GM23338 (cell line): Measurements from ENCODE around the gene GPRC5D. TPM values are rescaled to one million over a fixed set of nuclear protein-coding genes. Genes with fewer than 3 reads are reported as not detected.

Experiments
- ATAC-seq: fragments of 200-7000 bp; cut with Tn5 transposase; 3 replicates; pipeline ENCODE4 v1.9.1; 2020
- DNase-seq: peaks from one replicate; pipeline ENCODE4 v3.0.0-alpha.2; 2015; ENCODE audit warnings: low spot score
- H2AFZ ChIP-seq: fragments of 200-600 bp; sonication (generic); 2 replicates; pipeline ENCODE4 v1.8.0; 2016; ENCODE audit warnings: antibody characterized with exemption, mild to moderate bottlenecking, moderate library complexity
- H3F3A ChIP-seq: fragments of 200-600 bp; sonication (generic); replicated peaks from 2 replicates; pipeline ENCODE4 v1.8.0; 2017; ENCODE audit warnings: antibody characterized with exemption, mixed run types, low read depth
- H3K27ac ChIP-seq: fragments of 200-600 bp; sonication (generic); 2 replicates; pipeline ENCODE4 v1.6.1; 2016; ENCODE audit warnings: low read depth
- H3K27me3 ChIP-seq: fragments of 200-600 bp; sonication (generic); 2 replicates; pipeline ENCODE4 v1.8.0; 2016; ENCODE audit warnings: mild to moderate bottlenecking, mixed run types, moderate library complexity; ENCODE audit not compliant: insufficient read depth
- H3K36me3 ChIP-seq: fragments of 200-600 bp; sonication (generic); 2 replicates; pipeline ENCODE4 v1.8.0; 2016; ENCODE audit warnings: mild to moderate bottlenecking; ENCODE audit not compliant: insufficient read depth
- H3K4me1 ChIP-seq: fragments of 200-600 bp; sonication (generic); 2 replicates; pipeline ENCODE4 v1.8.0; 2016; ENCODE audit warnings: mild to moderate bottlenecking, moderate library complexity; ENCODE audit not compliant: insufficient read depth
- H3K4me2 ChIP-seq: fragments of 200-600 bp; sonication (generic); 2 replicates; pipeline ENCODE4 v1.7.1; 2017; ENCODE audit warnings: mixed run types
- H3K4me3 ChIP-seq: fragments of 200-600 bp; sonication (generic); 2 replicates; pipeline ENCODE4 v1.6.1; 2016; ENCODE audit warnings: mixed run types
- H3K79me2 ChIP-seq: fragments of 200-600 bp; sonication (generic); replicated peaks from 2 replicates; pipeline ENCODE4 v1.8.0; 2017; ENCODE audit warnings: mild to moderate bottlenecking; ENCODE audit not compliant: insufficient read depth
- H3K9me2 ChIP-seq: fragments of 200-600 bp; sonication (generic); 2 replicates; pipeline ENCODE4 v1.8.0; 2017; ENCODE audit not compliant: insufficient read depth
- H4K20me1 ChIP-seq: fragments of 200-600 bp; sonication (generic); replicated peaks from 2 replicates; pipeline ENCODE4 v1.8.0; 2017; ENCODE audit warnings: mild to moderate bottlenecking; ENCODE audit not compliant: insufficient read depth
- H3K27ac Mint-ChIP-seq: 2 replicates; pipeline ENCODE4 v1.8.0; 2020; ENCODE audit warnings: inconsistent platforms, mild to moderate bottlenecking, moderate library complexity, mixed read lengths
- H3K27me3 Mint-ChIP-seq: 3 replicates; pipeline ENCODE4 v1.8.0; 2022; ENCODE audit warnings: low read depth, mild to moderate bottlenecking, moderate library complexity, mixed read lengths, inconsistent platforms; ENCODE audit not compliant: insufficient read depth, poor library complexity
- H3K36me3 Mint-ChIP-seq: 3 replicates; pipeline ENCODE4 v1.8.0; 2021; ENCODE audit warnings: low read depth, mild to moderate bottlenecking, inconsistent platforms, moderate library complexity, mixed read lengths
- H3K4me1 Mint-ChIP-seq: 3 replicates; pipeline ENCODE4 v1.8.0; 2020; ENCODE audit warnings: mild to moderate bottlenecking, inconsistent platforms, mixed read lengths
- H3K4me3 Mint-ChIP-seq: 3 replicates; pipeline ENCODE4 v1.8.0; 2021; ENCODE audit warnings: moderate library complexity, mild to moderate bottlenecking, inconsistent platforms, mixed read lengths
- H3K9me3 Mint-ChIP-seq: 3 replicates; pipeline ENCODE4 v1.8.0; 2020; ENCODE audit warnings: moderate library complexity, mild to moderate bottlenecking, inconsistent platforms, mixed read lengths
- CREB1 ChIP-seq: fragments of 250-450 bp; sonication (Bioruptor Pico); IDR thresholded peaks from 2 replicates; pipeline ENCODE4 v1.5.0; 2020; ENCODE audit warnings: low read depth, mild to moderate bottlenecking, moderate library complexity
- EZH2 ChIP-seq: fragments of 200-600 bp; sonication (generic); IDR thresholded peaks from one replicate; pipeline ENCODE4 v1.8.0; 2017; ENCODE audit warnings: antibody characterized with exemption, mild to moderate bottlenecking, low read depth; ENCODE audit not compliant: unreplicated experiment
- EZH2phosphoT487 ChIP-seq: fragments of 200-600 bp; sonication (generic); IDR thresholded peaks from one replicate; pipeline ENCODE4 v1.8.1; 2018; ENCODE audit warnings: antibody characterized with exemption; ENCODE audit not compliant: unreplicated experiment
- JUNB ChIP-seq: IDR thresholded peaks from one replicate; pipeline ENCODE4 v1.6.1; 2016; ENCODE audit warnings: antibody characterized with exemption; ENCODE audit not compliant: unreplicated experiment
- NANOG ChIP-seq: IDR thresholded peaks from 2 replicates; pipeline ENCODE4 v1.6.1; 2016; ENCODE audit warnings: antibody characterized with exemption, borderline replicate concordance
- POLR2AphosphoS5 ChIP-seq: IDR thresholded peaks from 2 replicates; pipeline ENCODE4 v1.6.1; 2016; ENCODE audit warnings: antibody characterized with exemption, low read depth
- STAT1 ChIP-seq: IDR thresholded peaks from one replicate; pipeline ENCODE4 v1.6.1; 2016; ENCODE audit warnings: antibody characterized with exemption; ENCODE audit not compliant: unreplicated experiment
- ZNF114 ChIP-seq: fragments of 250-450 bp; sonication (Bioruptor Pico); IDR thresholded peaks from 2 replicates; pipeline ENCODE4 v1.5.0; 2020; ENCODE audit warnings: mild to moderate bottlenecking, moderate library complexity
- ZNF331 ChIP-seq: fragments of 250-450 bp; sonication (Bioruptor Pico); IDR thresholded peaks from 2 replicates; pipeline ENCODE4 v1.5.0; 2020; ENCODE audit warnings: low read depth, mild to moderate bottlenecking, moderate library complexity
- polyA plus RNA-seq: library from polyadenylated mRNA; unstranded; fragments of >200 nt; fragmentation: Nextera tagmentation; extraction: Ambion mirVana; gene quantifications from 2 replicates; pipeline ENCODE4 v1.2.1, GENCODE V29; 2016
- total RNA-seq: library from RNA; depleted of rRNA; stranded (reverse); fragments of >200 nt; shearing (Covaris generic); gene quantifications from 2 replicates; pipeline ENCODE4 v1.2.3, GENCODE V29; 2014
- TF ChIP-seq, protein P1 (sequence below): IDR thresholded peaks from 2 replicates; pipeline ENCODE4 v1.6.1; 2016; ENCODE audit warnings: antibody characterized with exemption
- TF ChIP-seq, protein P2 (sequence below): IDR thresholded peaks from one replicate; pipeline ENCODE4 v1.6.1; 2018; ENCODE audit warnings: antibody characterized with exemption; ENCODE audit not compliant: unreplicated experiment
- TF ChIP-seq, protein P3 (sequence below), 2 experiments: fragments of 200-600 bp in 1 of 2; sonication (generic) in 1 of 2; conservative IDR thresholded peaks; 2 replicates each; pipeline versions ENCODE4 v1.5.1 to v1.6.1; 2016 to 2017; ENCODE audit warnings: antibody characterized with exemption in 2 of 2, low read depth in 2 of 2, mild to moderate bottlenecking in 2 of 2, moderate library complexity in 1 of 2
- TF ChIP-seq, protein P4 (sequence below): fragments of 250-450 bp; sonication (Bioruptor Pico); IDR thresholded peaks from 2 replicates; pipeline ENCODE4 v1.5.0; 2020; ENCODE audit warnings: mild to moderate bottlenecking, moderate library complexity

Gene GPRC5D
- total and polyA plus RNA-seq, 2 experiments from 2014 or later: not detected

DNA sequence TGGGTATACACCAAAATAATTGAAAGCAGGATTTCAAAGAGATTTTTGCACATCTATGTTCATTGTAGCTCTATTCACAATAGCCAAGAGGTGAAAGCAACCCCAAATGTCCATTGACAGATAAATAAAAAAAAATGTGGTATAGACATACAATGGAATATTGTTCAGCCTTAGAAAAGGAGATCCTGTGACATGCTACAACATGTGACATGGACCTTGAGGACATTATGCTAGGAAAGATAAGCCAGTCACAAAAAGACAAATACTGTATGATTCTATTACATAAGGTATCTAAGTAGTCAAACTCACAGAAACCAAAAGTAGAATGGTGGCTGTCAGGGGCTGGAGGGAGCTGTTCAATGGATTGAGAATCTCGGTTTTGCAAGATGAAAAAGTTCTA, 12.1 kb downstream of the GPRC5D start:
- no peak overlapping the region for H3K4me3 Mint-ChIP-seq
- peaks cover 2% of the 10 kb centered on the region for H3K27me3 Mint-ChIP-seq
- Histone ChIP-seq H3K9me2 (no peaks in the 10 kb centered on the region), H3K36me3 (no peaks in the 10 kb centered on the region), H3F3A (no peaks in the 10 kb centered on the region), H2AFZ (no peak overlapping the region), H3K4me2 (no peak overlapping the region), H3K4me1 (no peaks in the 10 kb centered on the region), H3K27ac (no peak overlapping the region), H3K4me3 (no peak overlapping the region), H4K20me1 (no peaks in the 10 kb centered on the region), H3K27me3 (no peaks in the 10 kb centered on the region), H3K79me2 (no peaks in the 10 kb centered on the region)
- no peaks in the 10 kb centered on the region; the same call in 2 of the 3 replicates for H3K9me3 Mint-ChIP-seq
- no peak for TF ChIP-seq ZNF114 (CRISPR knock-in tag)
- TF ChIP-seq, protein P1, sequence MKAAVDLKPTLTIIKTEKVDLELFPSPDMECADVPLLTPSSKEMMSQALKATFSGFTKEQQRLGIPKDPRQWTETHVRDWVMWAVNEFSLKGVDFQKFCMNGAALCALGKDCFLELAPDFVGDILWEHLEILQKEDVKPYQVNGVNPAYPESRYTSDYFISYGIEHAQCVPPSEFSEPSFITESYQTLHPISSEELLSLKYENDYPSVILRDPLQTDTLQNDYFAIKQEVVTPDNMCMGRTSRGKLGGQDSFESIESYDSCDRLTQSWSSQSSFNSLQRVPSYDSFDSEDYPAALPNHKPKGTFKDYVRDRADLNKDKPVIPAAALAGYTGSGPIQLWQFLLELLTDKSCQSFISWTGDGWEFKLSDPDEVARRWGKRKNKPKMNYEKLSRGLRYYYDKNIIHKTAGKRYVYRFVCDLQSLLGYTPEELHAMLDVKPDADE: no peak
- no peak for TF ChIP-seq ZNF331 (CRISPR knock-in tag)
- TF ChIP-seq JUNB: no peak
- TF ChIP-seq NANOG: no peak
- TF ChIP-seq CREB1 (CRISPR knock-in tag): no peak
- no peak for TF ChIP-seq STAT1
- TF ChIP-seq, protein P2, sequence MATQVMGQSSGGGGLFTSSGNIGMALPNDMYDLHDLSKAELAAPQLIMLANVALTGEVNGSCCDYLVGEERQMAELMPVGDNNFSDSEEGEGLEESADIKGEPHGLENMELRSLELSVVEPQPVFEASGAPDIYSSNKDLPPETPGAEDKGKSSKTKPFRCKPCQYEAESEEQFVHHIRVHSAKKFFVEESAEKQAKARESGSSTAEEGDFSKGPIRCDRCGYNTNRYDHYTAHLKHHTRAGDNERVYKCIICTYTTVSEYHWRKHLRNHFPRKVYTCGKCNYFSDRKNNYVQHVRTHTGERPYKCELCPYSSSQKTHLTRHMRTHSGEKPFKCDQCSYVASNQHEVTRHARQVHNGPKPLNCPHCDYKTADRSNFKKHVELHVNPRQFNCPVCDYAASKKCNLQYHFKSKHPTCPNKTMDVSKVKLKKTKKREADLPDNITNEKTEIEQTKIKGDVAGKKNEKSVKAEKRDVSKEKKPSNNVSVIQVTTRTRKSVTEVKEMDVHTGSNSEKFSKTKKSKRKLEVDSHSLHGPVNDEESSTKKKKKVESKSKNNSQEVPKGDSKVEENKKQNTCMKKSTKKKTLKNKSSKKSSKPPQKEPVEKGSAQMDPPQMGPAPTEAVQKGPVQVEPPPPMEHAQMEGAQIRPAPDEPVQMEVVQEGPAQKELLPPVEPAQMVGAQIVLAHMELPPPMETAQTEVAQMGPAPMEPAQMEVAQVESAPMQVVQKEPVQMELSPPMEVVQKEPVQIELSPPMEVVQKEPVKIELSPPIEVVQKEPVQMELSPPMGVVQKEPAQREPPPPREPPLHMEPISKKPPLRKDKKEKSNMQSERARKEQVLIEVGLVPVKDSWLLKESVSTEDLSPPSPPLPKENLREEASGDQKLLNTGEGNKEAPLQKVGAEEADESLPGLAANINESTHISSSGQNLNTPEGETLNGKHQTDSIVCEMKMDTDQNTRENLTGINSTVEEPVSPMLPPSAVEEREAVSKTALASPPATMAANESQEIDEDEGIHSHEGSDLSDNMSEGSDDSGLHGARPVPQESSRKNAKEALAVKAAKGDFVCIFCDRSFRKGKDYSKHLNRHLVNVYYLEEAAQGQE: no peak
- TF ChIP-seq EZH2: no peak
- TF ChIP-seq POLR2AphosphoS5: no peak
- TF ChIP-seq, protein P3, sequence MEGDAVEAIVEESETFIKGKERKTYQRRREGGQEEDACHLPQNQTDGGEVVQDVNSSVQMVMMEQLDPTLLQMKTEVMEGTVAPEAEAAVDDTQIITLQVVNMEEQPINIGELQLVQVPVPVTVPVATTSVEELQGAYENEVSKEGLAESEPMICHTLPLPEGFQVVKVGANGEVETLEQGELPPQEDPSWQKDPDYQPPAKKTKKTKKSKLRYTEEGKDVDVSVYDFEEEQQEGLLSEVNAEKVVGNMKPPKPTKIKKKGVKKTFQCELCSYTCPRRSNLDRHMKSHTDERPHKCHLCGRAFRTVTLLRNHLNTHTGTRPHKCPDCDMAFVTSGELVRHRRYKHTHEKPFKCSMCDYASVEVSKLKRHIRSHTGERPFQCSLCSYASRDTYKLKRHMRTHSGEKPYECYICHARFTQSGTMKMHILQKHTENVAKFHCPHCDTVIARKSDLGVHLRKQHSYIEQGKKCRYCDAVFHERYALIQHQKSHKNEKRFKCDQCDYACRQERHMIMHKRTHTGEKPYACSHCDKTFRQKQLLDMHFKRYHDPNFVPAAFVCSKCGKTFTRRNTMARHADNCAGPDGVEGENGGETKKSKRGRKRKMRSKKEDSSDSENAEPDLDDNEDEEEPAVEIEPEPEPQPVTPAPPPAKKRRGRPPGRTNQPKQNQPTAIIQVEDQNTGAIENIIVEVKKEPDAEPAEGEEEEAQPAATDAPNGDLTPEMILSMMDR (conservative IDR thresholded peaks at IDR 0.05; ENCODE audit: low read depth in 2 of 2): no peak
- TF ChIP-seq, protein P4, sequence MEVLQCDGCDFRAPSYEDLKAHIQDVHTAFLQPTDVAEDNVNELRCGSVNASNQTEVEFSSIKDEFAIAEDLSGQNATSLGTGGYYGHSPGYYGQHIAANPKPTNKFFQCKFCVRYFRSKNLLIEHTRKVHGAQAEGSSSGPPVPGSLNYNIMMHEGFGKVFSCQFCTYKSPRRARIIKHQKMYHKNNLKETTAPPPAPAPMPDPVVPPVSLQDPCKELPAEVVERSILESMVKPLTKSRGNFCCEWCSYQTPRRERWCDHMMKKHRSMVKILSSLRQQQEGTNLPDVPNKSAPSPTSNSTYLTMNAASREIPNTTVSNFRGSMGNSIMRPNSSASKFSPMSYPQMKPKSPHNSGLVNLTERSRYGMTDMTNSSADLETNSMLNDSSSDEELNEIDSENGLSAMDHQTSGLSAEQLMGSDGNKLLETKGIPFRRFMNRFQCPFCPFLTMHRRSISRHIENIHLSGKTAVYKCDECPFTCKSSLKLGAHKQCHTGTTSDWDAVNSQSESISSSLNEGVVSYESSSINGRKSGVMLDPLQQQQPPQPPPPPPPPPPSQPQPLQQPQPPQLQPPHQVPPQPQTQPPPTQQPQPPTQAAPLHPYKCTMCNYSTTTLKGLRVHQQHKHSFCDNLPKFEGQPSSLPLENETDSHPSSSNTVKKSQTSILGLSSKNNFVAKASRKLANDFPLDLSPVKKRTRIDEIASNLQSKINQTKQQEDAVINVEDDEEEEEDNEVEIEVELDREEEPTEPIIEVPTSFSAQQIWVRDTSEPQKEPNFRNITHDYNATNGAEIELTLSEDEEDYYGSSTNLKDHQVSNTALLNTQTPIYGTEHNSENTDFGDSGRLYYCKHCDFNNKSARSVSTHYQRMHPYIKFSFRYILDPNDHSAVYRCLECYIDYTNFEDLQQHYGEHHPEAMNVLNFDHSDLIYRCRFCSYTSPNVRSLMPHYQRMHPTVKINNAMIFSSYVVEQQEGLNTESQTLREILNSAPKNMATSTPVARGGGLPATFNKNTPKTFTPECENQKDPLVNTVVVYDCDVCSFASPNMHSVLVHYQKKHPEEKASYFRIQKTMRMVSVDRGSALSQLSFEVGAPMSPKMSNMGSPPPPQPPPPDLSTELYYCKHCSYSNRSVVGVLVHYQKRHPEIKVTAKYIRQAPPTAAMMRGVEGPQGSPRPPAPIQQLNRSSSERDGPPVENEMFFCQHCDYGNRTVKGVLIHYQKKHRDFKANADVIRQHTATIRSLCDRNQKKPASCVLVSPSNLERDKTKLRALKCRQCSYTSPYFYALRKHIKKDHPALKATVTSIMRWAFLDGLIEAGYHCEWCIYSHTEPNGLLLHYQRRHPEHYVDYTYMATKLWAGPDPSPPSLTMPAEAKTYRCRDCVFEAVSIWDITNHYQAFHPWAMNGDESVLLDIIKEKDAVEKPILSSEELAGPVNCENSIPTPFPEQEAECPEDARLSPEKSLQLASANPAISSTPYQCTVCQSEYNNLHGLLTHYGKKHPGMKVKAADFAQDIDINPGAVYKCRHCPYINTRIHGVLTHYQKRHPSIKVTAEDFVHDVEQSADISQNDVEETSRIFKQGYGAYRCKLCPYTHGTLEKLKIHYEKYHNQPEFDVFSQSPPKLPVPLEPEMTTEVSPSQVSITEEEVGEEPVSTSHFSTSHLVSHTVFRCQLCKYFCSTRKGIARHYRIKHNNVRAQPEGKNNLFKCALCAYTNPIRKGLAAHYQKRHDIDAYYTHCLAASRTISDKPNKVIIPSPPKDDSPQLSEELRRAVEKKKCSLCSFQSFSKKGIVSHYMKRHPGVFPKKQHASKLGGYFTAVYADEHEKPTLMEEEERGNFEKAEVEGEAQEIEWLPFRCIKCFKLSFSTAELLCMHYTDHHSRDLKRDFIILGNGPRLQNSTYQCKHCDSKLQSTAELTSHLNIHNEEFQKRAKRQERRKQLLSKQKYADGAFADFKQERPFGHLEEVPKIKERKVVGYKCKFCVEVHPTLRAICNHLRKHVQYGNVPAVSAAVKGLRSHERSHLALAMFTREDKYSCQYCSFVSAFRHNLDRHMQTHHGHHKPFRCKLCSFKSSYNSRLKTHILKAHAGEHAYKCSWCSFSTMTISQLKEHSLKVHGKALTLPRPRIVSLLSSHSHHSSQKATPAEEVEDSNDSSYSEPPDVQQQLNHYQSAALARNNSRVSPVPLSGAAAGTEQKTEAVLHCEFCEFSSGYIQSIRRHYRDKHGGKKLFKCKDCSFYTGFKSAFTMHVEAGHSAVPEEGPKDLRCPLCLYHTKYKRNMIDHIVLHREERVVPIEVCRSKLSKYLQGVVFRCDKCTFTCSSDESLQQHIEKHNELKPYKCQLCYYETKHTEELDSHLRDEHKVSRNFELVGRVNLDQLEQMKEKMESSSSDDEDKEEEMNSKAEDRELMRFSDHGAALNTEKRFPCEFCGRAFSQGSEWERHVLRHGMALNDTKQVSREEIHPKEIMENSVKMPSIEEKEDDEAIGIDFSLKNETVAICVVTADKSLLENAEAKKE: no peak
- no peak for TF ChIP-seq EZH2phosphoT487
- peaks cover 3% of the 10 kb centered on the region; the same call in 1 of the 3 replicates for H3K4me1 Mint-ChIP-seq
- no peak for DNase-seq
- no peak for ATAC-seq
- H3K36me3 Mint-ChIP-seq: no peaks in the 10 kb centered on the region
- no peak overlapping the region for H3K27ac Mint-ChIP-seq
